Activated naive CD4-positive, alpha-beta T cell treated with anti-CD3 and anti-CD28 coated beads, Interleukin-2, amount 50 U/mL, for 24 hours (primary cell): Measurements from ENCODE around the gene PRPSAP1.
"Not testable (repeated sequence)": the region's sequence is repeated elsewhere in the genome, so short reads cannot be mapped to it uniquely, and the experiment has no call there.

Source experiments
- H3K27ac Mint-ChIP-seq: one replicate; pipeline ENCODE4 v1.8.0; 2021; ENCODE audit warnings: mild to moderate bottlenecking, mixed read lengths
- H3K27me3 Mint-ChIP-seq: one replicate; pipeline ENCODE4 v1.8.0; 2021; ENCODE audit warnings: mixed read lengths
- H3K36me3 Mint-ChIP-seq: one replicate; pipeline ENCODE4 v1.8.0; 2021; ENCODE audit warnings: mixed read lengths
- H3K4me1 Mint-ChIP-seq: one replicate; pipeline ENCODE4 v1.8.0; 2021; ENCODE audit warnings: mixed read lengths
- H3K4me3 Mint-ChIP-seq: one replicate; pipeline ENCODE4 v1.8.0; 2021; ENCODE audit warnings: mild to moderate bottlenecking, mixed read lengths
- H3K9me3 Mint-ChIP-seq: one replicate; pipeline ENCODE4 v1.8.0; 2021; ENCODE audit warnings: mixed read lengths

The PRPSAP1 gene

GRCh38 chr17:76354747-76355310 lies 1.1 kb upstream of the PRPSAP1 start:
- no peaks in the 10 kb centered on the region for H3K36me3 Mint-ChIP-seq
- H3K27me3 Mint-ChIP-seq = no peaks in the 10 kb centered on the region
- peaks cover 13% of the 10 kb centered on the region for H3K4me1 Mint-ChIP-seq
- peak overlapping the region; percentile 91 for H3K4me3 Mint-ChIP-seq
- peak overlapping the region; percentile 79 for H3K27ac Mint-ChIP-seq
- no peaks in the 10 kb centered on the region for H3K9me3 Mint-ChIP-seq

GRCh38 chr17:76354317-76354729 lies 607 bp upstream of the PRPSAP1 start:
- no peaks in the 10 kb centered on the region for H3K36me3 Mint-ChIP-seq
- no peaks in the 10 kb centered on the region for H3K27me3 Mint-ChIP-seq
- H3K4me1 Mint-ChIP-seq = peaks cover 13% of the 10 kb centered on the region
- peak overlapping the region; percentile 91 for H3K4me3 Mint-ChIP-seq
- H3K9me3 Mint-ChIP-seq = no peaks in the 10 kb centered on the region
- H3K27ac Mint-ChIP-seq = peak overlapping the region; percentile 98

GRCh38 chr17:76353004-76353598 lies 615 bp downstream of the PRPSAP1 start:
- peak overlapping the region; percentile 90 for H3K27ac Mint-ChIP-seq
- peak overlapping the region; percentile 91 for H3K4me3 Mint-ChIP-seq
- H3K9me3 Mint-ChIP-seq = no peaks in the 10 kb centered on the region
- H3K4me1 Mint-ChIP-seq = peaks cover 13% of the 10 kb centered on the region
- no peaks in the 10 kb centered on the region for H3K36me3 Mint-ChIP-seq
- no peaks in the 10 kb centered on the region for H3K27me3 Mint-ChIP-seq

- Mint-ChIP-seq H3K4me3 (peak overlapping the region; percentile 70), H3K27me3 (no peaks in the 10 kb centered on the region), H3K4me1 (peaks cover 17% of the 10 kb centered on the region), H3K27ac (no peak overlapping the region), H3K9me3 (no peaks in the 10 kb centered on the region), H3K36me3 (peaks cover 7% of the 10 kb centered on the region)
These were observed 2.1 kb downstream of the PRPSAP1 start for GRCh38 chr17:76351526-76352071.

- H3K27me3 Mint-ChIP-seq = no peaks in the 10 kb centered on the region
These were observed 3.3 kb downstream of the PRPSAP1 start for GRCh38 chr17:76350463-76350862.

GRCh38 chr17:76346936-76347335 lies 6.8 kb downstream of the PRPSAP1 start:
- H3K9me3 Mint-ChIP-seq, H3K4me1 Mint-ChIP-seq, H3K27ac Mint-ChIP-seq, H3K4me3 Mint-ChIP-seq, H3K27me3 Mint-ChIP-seq: not testable (repeated sequence)
- H3K36me3 Mint-ChIP-seq = peaks cover 15% of the 10 kb centered on the region

More at GRCh38 chr17:76350463-76350862, 3.3 kb downstream of the PRPSAP1 start:
- no peak overlapping the region for H3K27ac Mint-ChIP-seq
- H3K4me1 Mint-ChIP-seq = peaks cover 17% of the 10 kb centered on the region
- peaks cover 12% of the 10 kb centered on the region for H3K36me3 Mint-ChIP-seq
- no peaks in the 10 kb centered on the region for H3K9me3 Mint-ChIP-seq
- H3K4me3 Mint-ChIP-seq = no peak overlapping the region

- H3K9me3 Mint-ChIP-seq = no peaks in the 10 kb centered on the region
- no peak overlapping the region for H3K4me3 Mint-ChIP-seq
- no peak overlapping the region for H3K27ac Mint-ChIP-seq
- peaks cover 16% of the 10 kb centered on the region for H3K36me3 Mint-ChIP-seq
- H3K4me1 Mint-ChIP-seq = peaks cover 3% of the 10 kb centered on the region
- H3K27me3 Mint-ChIP-seq = no peaks in the 10 kb centered on the region
These were observed 8.2 kb downstream of the PRPSAP1 start for GRCh38 chr17:76345377-76345974.

GRCh38 chr17:76343106-76343505 lies 10.6 kb downstream of the PRPSAP1 start:
- Mint-ChIP-seq H3K4me3 (no peak overlapping the region), H3K4me1 (peaks cover 3% of the 10 kb centered on the region), H3K9me3 (no peaks in the 10 kb centered on the region), H3K36me3 (peaks cover 19% of the 10 kb centered on the region), H3K27me3 (no peaks in the 10 kb centered on the region), H3K27ac (no peak overlapping the region)

- no peaks in the 10 kb centered on the region for H3K27me3 Mint-ChIP-seq
- H3K36me3 Mint-ChIP-seq = peaks cover 12% of the 10 kb centered on the region
- H3K9me3 Mint-ChIP-seq = no peaks in the 10 kb centered on the region
These were observed 12.4 kb downstream of the PRPSAP1 start for GRCh38 chr17:76341301-76341700.

GRCh38 chr17:76337413-76337777 lies 16.3 kb downstream of the PRPSAP1 start:
- H3K36me3 Mint-ChIP-seq = peaks cover 6% of the 10 kb centered on the region
- no peak overlapping the region for H3K27ac Mint-ChIP-seq
- H3K9me3 Mint-ChIP-seq = no peaks in the 10 kb centered on the region
- no peak overlapping the region for H3K4me3 Mint-ChIP-seq
- H3K4me1 Mint-ChIP-seq = peaks cover 4% of the 10 kb centered on the region
- no peaks in the 10 kb centered on the region for H3K27me3 Mint-ChIP-seq

More at GRCh38 chr17:76341301-76341700, 12.4 kb downstream of the PRPSAP1 start:
- H3K4me1 Mint-ChIP-seq = peaks cover 4% of the 10 kb centered on the region
- no peak overlapping the region for H3K27ac Mint-ChIP-seq
- H3K4me3 Mint-ChIP-seq = no peak overlapping the region

GRCh38 chr17:76336756-76337412 lies 16.8 kb downstream of the PRPSAP1 start:
- H3K9me3 Mint-ChIP-seq = no peaks in the 10 kb centered on the region
- peaks cover 3% of the 10 kb centered on the region for H3K36me3 Mint-ChIP-seq
- no peak overlapping the region for H3K27ac Mint-ChIP-seq
- H3K4me3 Mint-ChIP-seq = no peak overlapping the region
- H3K4me1 Mint-ChIP-seq = peaks cover 4% of the 10 kb centered on the region
- no peaks in the 10 kb centered on the region for H3K27me3 Mint-ChIP-seq

- Mint-ChIP-seq H3K27me3 (no peaks in the 10 kb centered on the region), H3K36me3 (peaks cover 5% of the 10 kb centered on the region), H3K4me3 (no peak overlapping the region), H3K4me1 (peaks cover 4% of the 10 kb centered on the region), H3K9me3 (no peaks in the 10 kb centered on the region), H3K27ac (no peak overlapping the region)
These were observed 17.9 kb downstream of the PRPSAP1 start for GRCh38 chr17:76335716-76336381.

- Mint-ChIP-seq H3K27ac (no peak overlapping the region), H3K9me3 (no peaks in the 10 kb centered on the region), H3K27me3 (no peaks in the 10 kb centered on the region), H3K4me1 (peaks cover 4% of the 10 kb centered on the region), H3K4me3 (no peak overlapping the region), H3K36me3 (peaks cover 5% of the 10 kb centered on the region)
These were observed 19.8 kb downstream of the PRPSAP1 start for GRCh38 chr17:76333673-76334505.

- H3K4me1 Mint-ChIP-seq = peaks cover 2% of the 10 kb centered on the region
These were observed 22.6 kb downstream of the PRPSAP1 start for GRCh38 chr17:76331083-76331482.

GRCh38 chr17:76329664-76330063 lies 24.1 kb downstream of the PRPSAP1 start:
- Mint-ChIP-seq H3K27ac (no peak overlapping the region), H3K36me3 (peaks cover 9% of the 10 kb centered on the region), H3K4me3 (no peak overlapping the region), H3K27me3 (no peaks in the 10 kb centered on the region), H3K4me1 (peaks cover 4% of the 10 kb centered on the region), H3K9me3 (no peaks in the 10 kb centered on the region)

More at GRCh38 chr17:76331083-76331482, 22.6 kb downstream of the PRPSAP1 start:
- no peak overlapping the region for H3K27ac Mint-ChIP-seq
- H3K36me3 Mint-ChIP-seq = peaks cover 8% of the 10 kb centered on the region
- H3K9me3 Mint-ChIP-seq = no peaks in the 10 kb centered on the region
- no peaks in the 10 kb centered on the region for H3K27me3 Mint-ChIP-seq
- H3K4me3 Mint-ChIP-seq = no peak overlapping the region
